MM.1S (cell line): ENCODE measurements around the gene CCDC192.

ENCODE experiments used
- CTCF ChIP-seq: fragments of 300-600 bp; sonication (generic); IDR thresholded peaks from 2 replicates; pipeline ENCODE4 v1.5.1; 2016; ENCODE audit warnings: antibody characterized with exemption, low read length, mixed read lengths
- EZH2 ChIP-seq: fragments of 300-600 bp; sonication (generic); optimal IDR thresholded peaks from 2 replicates; pipeline ENCODE3; 2017; ENCODE audit warnings: low read depth, mild to moderate bottlenecking, antibody characterized with exemption, low read length, mixed read lengths
- EZH2phosphoT487 ChIP-seq: fragments of 300-600 bp; sonication (generic); IDR thresholded peaks from 2 replicates; pipeline ENCODE4 v1.6.1; 2018; ENCODE audit warnings: antibody characterized with exemption, low read length

GRCh38 chr5:127962491-127962890 lies 259.3 kb downstream of the CCDC192 start:
- TF ChIP-seq EZH2 (no peak), CTCF (no peak), EZH2phosphoT487 (no peak)
